BLaER1 treated with 17β-estradiol and CSF1 and Interleukin-3, amounts not matched to agents 10 nM and 100 nM (cell line): Measurements from ENCODE around the gene ZC2HC1C.
"Not testable (repeated sequence)": the region's sequence is repeated elsewhere in the genome, so short reads cannot be mapped to it uniquely, and the experiment has no call there.

Source experiments
- H3K27ac ChIP-seq, 11 experiments: shearing (Covaris generic); formaldehyde crosslinking; 2 replicates each; pipeline ENCODE4 v1.8.1; 2022
- H3K27me3 ChIP-seq, 11 experiments: shearing (Covaris generic); formaldehyde crosslinking; 2 replicates each; pipeline ENCODE4 v1.8.1; 2022
- H3K36me3 ChIP-seq, 11 experiments: shearing (Covaris generic); formaldehyde crosslinking; 2 replicates each; pipeline ENCODE4 v1.8.1; 2022
- H3K4me1 ChIP-seq, 10 experiments: shearing (Covaris generic); formaldehyde crosslinking; 2 replicates each; pipeline ENCODE4 v1.8.1; 2022
- H3K4me2 ChIP-seq, 11 experiments: shearing (Covaris generic); formaldehyde crosslinking; 2 replicates each; pipeline ENCODE4 v1.8.1; 2022
- H3K4me3 ChIP-seq, 10 experiments: shearing (Covaris generic); formaldehyde crosslinking; 2 replicates each; pipeline ENCODE4 v1.8.1; 2022
- H3K9ac ChIP-seq, 11 experiments: shearing (Covaris generic); formaldehyde crosslinking; 2 replicates each; pipeline ENCODE4 v1.8.1; 2022
- H3K9me3 ChIP-seq, 11 experiments: shearing (Covaris generic); formaldehyde crosslinking; replicated peaks in 1 of 11; 2 replicates each; pipeline ENCODE4 v1.8.1; 2022
- H4K20me1 ChIP-seq, 11 experiments: shearing (Covaris generic); formaldehyde crosslinking; 2 replicates each; pipeline ENCODE4 v1.8.1; 2022
- Cebpa-rat ChIP-seq, 11 experiments: shearing (Covaris generic); IDR thresholded peaks; 2 replicates each; pipeline ENCODE4 v1.8.1; 2022

ZC2HC1C gene

DNA sequence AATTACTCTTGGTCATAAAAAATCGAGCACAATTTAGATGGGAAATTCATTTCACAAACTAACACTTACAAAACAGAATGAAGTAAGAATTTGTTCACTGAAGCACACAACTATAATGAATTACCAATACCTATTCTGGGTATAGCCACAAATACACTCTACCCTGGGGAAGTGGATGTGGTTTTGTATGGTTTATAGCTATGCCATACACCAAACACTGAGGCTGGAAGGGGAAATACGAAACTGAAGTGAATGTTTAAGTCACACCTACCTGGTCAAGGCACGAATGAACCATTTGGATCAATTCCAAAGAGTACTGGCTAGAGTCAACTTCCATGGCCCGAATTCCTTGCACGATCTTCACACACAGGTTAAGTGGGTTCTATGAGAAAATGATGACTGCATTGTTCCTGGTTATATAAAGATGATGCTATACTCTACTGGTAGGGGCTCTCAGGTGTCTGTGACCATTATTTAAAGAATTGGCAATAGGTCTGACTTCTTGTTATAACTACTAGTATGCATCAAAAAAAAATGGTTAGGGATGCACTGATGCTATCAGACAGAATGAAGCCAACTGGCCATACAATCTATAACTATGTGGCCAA is 44.6 kb downstream of the ZC2HC1C start:
- no peak overlapping the region for H3K27ac ChIP-seq
- no peaks in the 10 kb centered on the region for H3K27me3 ChIP-seq
- peaks cover 0 to 8% (median 6%) of the 10 kb centered on the region in 10 experiments; a peak in 13 of 20 replicates for H3K4me1 ChIP-seq
- H3K4me2 ChIP-seq = peak overlapping the region in 6 of 11 experiments; percentile 1 to 31 (median 15); a peak in 6 of 22 replicates
- H3K36me3 ChIP-seq = peaks cover 97 to 100% (median 99%) of the 10 kb centered on the region in 11 experiments
- H3K9me3 ChIP-seq = no peaks in the 10 kb centered on the region
- no peak for TF ChIP-seq Cebpa-rat (IDR thresholded peaks at IDR 0.05)
- 0 out of 22 replicates have a peak, but pooled peaks cover 0 to 6% (median 0%) of the 10 kb centered on the region in 11 experiments for H4K20me1 ChIP-seq
- no peak overlapping the region for H3K4me3 ChIP-seq
- H3K9ac ChIP-seq = no peak overlapping the region

DNA sequence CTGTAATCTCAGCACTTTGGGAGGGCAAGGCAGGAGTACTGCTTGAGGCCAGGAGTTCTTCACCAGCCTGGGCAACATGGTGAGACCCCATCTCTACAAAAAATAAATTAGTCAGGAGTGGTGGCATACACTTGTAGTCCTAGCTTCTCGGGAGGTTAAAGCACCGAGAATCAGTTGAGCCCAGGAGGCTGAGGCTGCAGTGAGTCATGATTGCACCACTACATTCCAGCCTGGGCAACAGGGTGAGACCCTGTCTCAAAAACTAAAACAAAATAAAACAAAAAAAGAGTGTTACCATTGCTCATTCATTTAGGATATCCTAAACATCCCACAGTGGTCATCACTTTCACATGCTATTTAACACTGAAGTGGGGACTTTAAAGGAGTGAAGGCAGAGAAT is 49.6 kb downstream of the ZC2HC1C start:
- no peak overlapping the region for H3K4me3 ChIP-seq
- H4K20me1 ChIP-seq = no peaks in the 10 kb centered on the region; a peak in 2 of 22 replicates
- peaks cover 58 to 98% (median 71%) of the 10 kb centered on the region in 11 experiments for H3K36me3 ChIP-seq
- no peaks in the 10 kb centered on the region for H3K9me3 ChIP-seq
- no peak overlapping the region for H3K9ac ChIP-seq
- no peak for TF ChIP-seq Cebpa-rat (IDR thresholded peaks at IDR 0.05)
- peaks cover 5 to 44% (median 25%) of the 10 kb centered on the region in 10 experiments; a peak in 17 of 20 replicates for H3K4me1 ChIP-seq
- H3K27ac ChIP-seq = no peak overlapping the region
- no peak overlapping the region for H3K4me2 ChIP-seq
- H3K27me3 ChIP-seq = no peaks in the 10 kb centered on the region

DNA sequence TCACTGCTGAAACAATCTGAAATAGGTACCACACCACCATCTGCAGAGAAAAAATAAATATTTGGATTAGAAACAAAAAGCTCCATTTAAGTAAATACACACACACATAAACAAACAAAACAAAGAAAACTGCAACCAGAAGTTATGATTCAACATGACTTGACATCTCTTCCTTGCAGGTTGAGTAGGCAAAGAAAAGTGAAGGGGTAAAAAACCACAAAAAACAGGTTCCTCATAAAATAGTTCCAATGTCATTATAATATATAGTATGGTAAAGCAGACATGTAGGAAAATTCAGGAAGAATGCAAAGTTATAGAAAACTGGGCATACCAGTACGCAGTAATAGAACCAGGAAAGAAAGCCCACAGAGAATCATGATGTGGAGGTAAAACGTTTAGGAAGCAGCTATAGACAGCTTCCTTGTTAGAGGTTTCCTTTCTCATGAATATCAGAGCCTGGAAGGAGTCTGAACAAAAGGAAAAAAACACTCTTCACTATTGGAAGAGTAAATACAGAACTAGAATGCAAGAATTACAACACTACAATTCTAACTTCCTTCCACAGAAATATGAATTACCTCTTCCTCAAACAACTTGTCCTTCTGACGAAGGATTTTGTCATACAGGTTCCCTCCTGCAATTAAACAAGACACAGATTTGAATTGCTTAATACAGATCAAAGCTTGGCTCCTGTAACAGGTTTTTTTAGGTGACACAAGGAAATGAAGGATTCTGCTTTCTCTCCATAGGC is 51.3 kb downstream of the ZC2HC1C start:
- Histone ChIP-seq H3K36me3 (peaks cover 42 to 83% (median 54%) of the 10 kb centered on the region in 11 experiments), H4K20me1 (no peaks in the 10 kb centered on the region; a peak in 2 of 22 replicates), H3K4me3 (no peak overlapping the region), H3K27me3 (no peaks in the 10 kb centered on the region), H3K4me2 (peak overlapping the region in 7 of 11 experiments; percentile 9 to 83 (median 66); a peak in 13 of 22 replicates), H3K27ac (peak overlapping the region in 5 of 11 experiments; percentile 9 to 60 (median 41); a peak in 9 of 22 replicates), H3K9me3 (no peaks in the 10 kb centered on the region), H3K4me1 (peaks cover 3 to 61% (median 37%) of the 10 kb centered on the region in 10 experiments), H3K9ac (peak overlapping the region in 3 of 11 experiments; percentile 8 to 16 (median 14); a peak in 2 of 22 replicates)
- no peak for TF ChIP-seq Cebpa-rat (IDR thresholded peaks at IDR 0.05)

DNA sequence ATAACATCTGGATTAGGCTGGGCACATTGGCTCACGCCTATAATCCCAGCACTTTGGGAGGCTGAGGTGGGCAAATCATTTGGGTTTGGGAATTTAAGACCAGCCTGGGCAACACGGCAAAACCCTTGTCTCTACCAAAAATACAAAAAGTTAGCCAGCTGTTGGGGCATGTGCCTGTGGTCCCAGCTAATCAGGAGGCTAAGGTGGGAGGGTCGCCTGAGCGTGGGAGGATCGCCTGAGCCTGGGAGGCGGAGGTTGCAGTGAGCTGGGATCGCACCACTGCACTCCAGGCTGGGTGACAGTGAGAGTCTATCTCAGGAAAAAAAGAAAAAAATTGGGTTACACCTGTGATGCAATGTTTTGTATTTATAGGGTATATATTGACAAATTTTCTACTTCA is 52.1 kb downstream of the ZC2HC1C start:
- H3K36me3 ChIP-seq = peaks cover 34 to 74% (median 46%) of the 10 kb centered on the region in 11 experiments
- H3K9me3 ChIP-seq = no peaks in the 10 kb centered on the region
- no peaks in the 10 kb centered on the region for H3K27me3 ChIP-seq
- no peak overlapping the region for H3K4me3 ChIP-seq
- peaks cover 9 to 65% (median 42%) of the 10 kb centered on the region in 10 experiments for H3K4me1 ChIP-seq
- no peak overlapping the region for H3K9ac ChIP-seq
- no peaks in the 10 kb centered on the region; a peak in 2 of 22 replicates for H4K20me1 ChIP-seq
- H3K27ac ChIP-seq = peak overlapping the region in 4 of 11 experiments; percentile 9 to 60 (median 45); a peak in 7 of 22 replicates
- TF ChIP-seq Cebpa-rat (IDR thresholded peaks at IDR 0.05) = no peak
- H3K4me2 ChIP-seq = peak overlapping the region in 5 of 11 experiments; percentile 56 to 83 (median 74); a peak in 10 of 22 replicates

DNA sequence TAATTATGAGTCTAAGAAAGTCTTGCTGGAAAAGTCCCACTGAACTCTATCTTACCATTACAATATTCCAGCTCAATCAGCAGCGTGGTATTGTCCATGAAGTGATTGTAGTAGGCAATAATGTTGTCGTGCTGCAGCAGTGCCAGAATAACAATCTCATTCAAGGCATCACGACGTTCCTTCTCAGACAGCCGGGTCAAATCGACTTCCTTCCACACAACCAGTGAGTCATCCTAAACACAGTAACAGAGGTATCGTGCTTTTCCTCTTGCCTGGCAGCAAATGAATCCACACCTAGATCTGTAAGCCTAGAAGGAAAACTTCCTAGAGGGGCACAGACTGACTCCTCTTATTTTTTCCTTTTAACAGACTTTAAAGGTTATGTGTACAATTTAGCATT is 54.5 kb downstream of the ZC2HC1C start:
- no peaks in the 10 kb centered on the region for H3K27me3 ChIP-seq
- TF ChIP-seq Cebpa-rat (IDR thresholded peaks at IDR 0.05) = no peak
- H3K4me2 ChIP-seq = peak overlapping the region in 6 of 11 experiments; percentile 16 to 99 (median 88); a peak in 12 of 22 replicates
- H3K4me3 ChIP-seq = no peak overlapping the region
- H4K20me1 ChIP-seq = no peaks in the 10 kb centered on the region; a peak in 2 of 22 replicates
- H3K36me3 ChIP-seq = peaks cover 17 to 60% (median 26%) of the 10 kb centered on the region in 11 experiments
- H3K9ac ChIP-seq = peak overlapping the region in 2 of 11 experiments; percentile 5 to 15; a peak in 2 of 22 replicates
- H3K9me3 ChIP-seq = no peaks in the 10 kb centered on the region
- H3K4me1 ChIP-seq = peaks cover 25 to 81% (median 57%) of the 10 kb centered on the region in 10 experiments
- no peak overlapping the region; a peak in 1 of 22 replicates for H3K27ac ChIP-seq

DNA sequence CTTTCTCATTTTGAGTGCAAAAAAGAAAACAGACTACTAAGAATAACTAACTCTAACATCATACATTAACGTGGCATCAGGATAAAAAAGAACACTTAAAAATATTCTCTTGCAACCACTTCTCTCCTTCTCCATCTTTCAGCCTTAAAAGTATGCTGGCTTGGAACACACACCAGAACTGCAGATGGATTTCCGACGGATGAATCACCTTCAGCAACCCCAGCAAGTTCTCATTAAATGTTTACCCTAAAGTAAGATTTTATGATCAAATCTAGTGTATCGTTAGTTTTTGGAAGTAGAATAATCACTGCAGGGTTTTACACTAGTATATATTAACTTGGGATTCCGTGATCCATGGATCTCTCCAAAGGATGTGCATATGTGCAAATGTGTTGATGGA is 56.2 kb downstream of the ZC2HC1C start:
- Histone ChIP-seq H3K4me1 (peaks cover 25 to 72% (median 52%) of the 10 kb centered on the region in 10 experiments), H3K36me3 (peaks cover 8 to 57% (median 24%) of the 10 kb centered on the region in 11 experiments; a peak in 19 of 22 replicates), H3K4me3 (peak overlapping the region; percentile 63 to 85 (median 74)), H3K9ac (peak overlapping the region; percentile 94 to 99 (median 95); a peak in 20 of 22 replicates), H3K27me3 (no peaks in the 10 kb centered on the region), H3K4me2 (peak overlapping the region; percentile 80 to 99 (median 91)), H3K27ac (peak overlapping the region in 10 of 11 experiments; percentile 94 to 99 (median 96); a peak in 19 of 22 replicates), H4K20me1 (no peaks in the 10 kb centered on the region; a peak in 2 of 22 replicates), H3K9me3 (no peaks in the 10 kb centered on the region)
- TF ChIP-seq Cebpa-rat (IDR thresholded peaks at IDR 0.05) = no peak

DNA sequence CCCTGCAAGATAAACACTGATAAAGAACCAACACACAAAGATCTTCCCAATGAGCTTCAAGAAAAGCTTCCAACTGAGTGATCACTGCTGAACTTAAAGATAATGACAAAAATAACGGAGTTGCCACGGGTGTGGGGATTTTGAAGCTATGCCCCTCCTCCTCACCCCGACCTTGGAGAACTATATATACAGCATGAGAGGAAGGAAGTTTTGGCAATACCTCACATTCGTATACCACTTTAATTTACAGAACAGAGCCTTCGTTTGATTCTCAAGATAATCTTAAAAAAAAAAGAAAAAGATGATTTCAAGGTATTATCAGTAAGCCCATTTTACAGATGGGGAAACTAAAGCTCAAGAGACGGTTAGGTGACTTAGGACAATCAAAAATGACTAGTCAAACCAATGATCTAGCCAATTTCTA is 56.7 kb downstream of the ZC2HC1C start:
- Histone ChIP-seq H3K27ac (peak overlapping the region; percentile 94 to 99 (median 96)), H3K4me1 (peaks cover 25 to 67% (median 47%) of the 10 kb centered on the region in 10 experiments)

DNA sequence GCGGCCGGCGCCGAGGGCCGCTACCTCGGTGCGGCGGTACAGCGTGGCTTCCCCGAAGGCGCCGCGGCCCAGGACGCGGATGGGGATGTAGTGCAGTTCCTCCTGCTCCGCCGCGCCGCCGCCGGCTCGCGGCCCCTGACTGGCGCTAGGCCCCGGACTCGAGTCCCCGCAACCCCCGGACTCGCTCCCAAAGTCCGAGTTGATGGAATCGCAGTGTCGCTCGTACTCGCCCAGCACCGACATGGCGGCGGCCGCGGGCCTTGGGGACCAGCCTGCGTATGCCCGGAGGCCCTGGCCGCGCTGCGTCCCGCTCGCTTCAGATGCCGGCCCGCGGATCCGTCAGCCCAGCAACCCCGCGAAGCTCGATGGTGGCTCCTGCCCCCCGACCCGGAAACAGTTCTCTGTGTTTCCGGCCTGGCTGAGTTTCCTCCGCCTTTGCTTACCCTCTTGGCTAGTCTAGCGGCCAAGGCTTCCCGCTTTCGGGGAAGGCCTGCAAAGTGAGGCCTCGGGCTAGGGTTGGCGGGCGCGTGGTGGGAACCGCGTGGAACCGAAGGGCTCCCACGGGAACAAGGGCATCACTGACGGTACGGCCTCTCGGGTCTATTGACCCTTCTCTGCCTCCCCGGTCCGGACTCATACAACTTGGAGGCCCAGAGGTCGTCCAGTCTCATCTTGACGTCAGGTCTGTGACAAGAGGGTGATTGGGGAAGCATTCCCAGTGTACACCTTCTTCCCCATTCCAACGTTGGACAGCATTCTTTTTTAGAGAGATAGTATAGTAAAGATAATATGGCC is 57.4 kb downstream of the ZC2HC1C start, which contains the start of gene NEK9:
Gene NEK9 (minus strand): TSS at position 370 of the 795 bp plus-strand sequence. CDS start 127 bp downstream, at position 243.
- no peak for TF ChIP-seq Cebpa-rat (IDR thresholded peaks at IDR 0.05)
- peak within 1 kb of the TSS; percentile 94 to 99 (median 95) for H3K9ac ChIP-seq

More for the DNA sequence above, 56.7 kb downstream of the ZC2HC1C start:
- Histone ChIP-seq H3K4me2 (peak overlapping the region; percentile 80 to 99 (median 91)), H3K36me3 (peaks cover 10 to 59% (median 27%) of the 10 kb centered on the region in 11 experiments; a peak in 19 of 22 replicates), H3K9me3 (no peaks in the 10 kb centered on the region), H3K9ac (peak overlapping the region; percentile 94 to 99 (median 95)), H4K20me1 (no peaks in the 10 kb centered on the region; a peak in 1 of 22 replicates), H3K4me3 (peak overlapping the region; percentile 63 to 85 (median 74)), H3K27me3 (no peaks in the 10 kb centered on the region)
- no peak for TF ChIP-seq Cebpa-rat (IDR thresholded peaks at IDR 0.05)

DNA sequence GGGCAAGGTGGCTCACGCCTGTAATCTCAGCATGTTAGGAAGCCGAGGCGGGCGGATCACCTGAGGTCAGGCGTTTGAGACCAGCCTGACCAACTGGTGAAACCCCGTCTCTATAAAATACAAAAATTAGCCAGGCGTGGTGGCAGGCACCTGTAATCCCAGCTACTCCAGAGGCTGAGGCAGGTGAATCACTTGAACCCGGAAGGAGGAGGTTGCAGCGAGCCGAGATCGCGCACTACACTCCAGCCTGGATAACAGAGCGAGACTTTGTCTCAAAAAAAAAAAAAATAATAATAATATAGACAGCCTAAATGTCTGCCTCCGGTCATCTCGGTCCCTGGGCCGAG is 58.0 kb downstream of the ZC2HC1C start:
- peak overlapping the region; percentile 94 to 99 (median 95) for H3K9ac ChIP-seq
- H3K27me3 ChIP-seq, H4K20me1 ChIP-seq, H3K9me3 ChIP-seq: not testable (repeated sequence)
- peak overlapping the region; percentile 94 to 99 (median 96) for H3K27ac ChIP-seq
- H3K4me3 ChIP-seq = peak overlapping the region; percentile 63 to 85 (median 74)
- H3K4me2 ChIP-seq = peak overlapping the region; percentile 80 to 99 (median 91)
- peaks cover 25 to 57% (median 40%) of the 10 kb centered on the region in 10 experiments for H3K4me1 ChIP-seq
- peaks cover 17 to 58% (median 32%) of the 10 kb centered on the region in 11 experiments; a peak in 19 of 22 replicates for H3K36me3 ChIP-seq

More for the DNA sequence above, 57.4 kb downstream of the ZC2HC1C start, which contains the start of gene NEK9:
- Histone ChIP-seq H3K4me1 (peaks cover 25 to 59% (median 40%) of the 10 kb centered on the region in 10 experiments), H3K9me3 (no peaks in the 10 kb centered on the region), H3K27ac (peak within 1 kb of the TSS; percentile 94 to 99 (median 96)), H3K27me3 (no peaks in the 10 kb centered on the region), H3K4me2 (peak within 1 kb of the TSS; percentile 80 to 99 (median 91)), H3K4me3 (peak within 1 kb of the TSS; percentile 63 to 85 (median 74)), H4K20me1 (no peaks in the 10 kb centered on the region; a peak in 1 of 22 replicates), H3K36me3 (peaks cover 14 to 58% (median 29%) of the 10 kb centered on the region in 11 experiments; a peak in 19 of 22 replicates)
